K562 (cell line): ENCODE results near the gene LRP1B. TPM values are rescaled to one million over a fixed set of nuclear protein-coding genes. Genes with fewer than 3 reads are reported as not detected.

ENCODE experiments used
- ATAC-seq: fragments of 200-7000 bp; cut with Tn5 transposase; 3 replicates; pipeline ENCODE4 v1.9.1; 2020; ENCODE audit warnings: moderate library complexity
- BruUV-seq: library from RNA; stranded (reverse); fragments of 400-500 nt; replicated peaks from 2 replicates; lab custom pipeline; 2021; lab: Mats Ljungman, UMichigan
- CTCF ChIA-PET: fragments of 300-600 bp; formaldehyde crosslinking; extraction: SDS; loops from one replicate; lab custom pipeline; 2021; ENCODE audit warnings: low intra/inter-chr PET ratio; lab: Yijun Ruan, JAX
- POLR2A ChIA-PET: fragments of 300-600, 350-650 bp; sonication (Branson Sonifier 250); formaldehyde crosslinking; extraction: SDS; loops from one replicate; lab custom pipeline; 2021; ENCODE audit warnings: antibody characterized with exemption, inconsistent platforms; lab: Yijun Ruan, JAX
- DNase-seq, 4 experiments: peaks; one replicate each; pipeline versions ENCODE4 v3.0.0 to v3.0.0-alpha.2; 2011 to 2018; ENCODE audit warnings: low spot score in 3 of 4, mixed read lengths in 3 of 4; ENCODE audit errors: extremely low read depth in 1 of 4
- FAIRE-seq: peaks from 2 replicates; lab custom pipeline; 2011; peaks lifted over from hg19 to GRCh38; lab: Jason Lieb, UNC
- H2AFZ ChIP-seq: 2 replicates; pipeline ENCODE4 v1.6.0; 2011; ENCODE audit warnings: low read depth, low read length, control low read depth, inconsistent platforms
- H3K27ac ChIP-seq: fragments of 200-600 bp; 3 replicates; pipeline ENCODE4 v1.8.0; 2011; ENCODE audit warnings: low read depth, mild to moderate bottlenecking, control low read depth, inconsistent platforms, low read length, moderate library complexity, mixed read lengths; ENCODE audit errors: extremely low read depth
- H3K27me3 ChIP-seq, 2 experiments: fragments of 300-600 bp in 1 of 2; 2 replicates in 1 of 2; 3 replicates in 1 of 2; pipeline versions ENCODE4 v1.6.0 to v1.8.0; 2011; ENCODE audit warnings: inconsistent platforms in 2 of 2, low read length in 2 of 2, mild to moderate bottlenecking in 1 of 2, mixed read lengths in 1 of 2, moderate library complexity in 1 of 2; ENCODE audit not compliant: control insufficient read depth in 2 of 2, insufficient read depth in 2 of 2
- H3K36me3 ChIP-seq: fragments of 300-600 bp; 3 replicates; pipeline ENCODE4 v1.8.0; 2011; ENCODE audit warnings: mild to moderate bottlenecking, low read length, inconsistent platforms; ENCODE audit not compliant: control insufficient read depth, insufficient read depth
- H3K4me1 ChIP-seq, 2 experiments: fragments of 200-600 bp in 1 of 2; replicated peaks in 1 of 2; 2 replicates in 1 of 2; 3 replicates in 1 of 2; pipeline versions ENCODE4 v1.5.1 to v1.8.0; 2011; ENCODE audit warnings: inconsistent platforms in 2 of 2, low read length in 2 of 2, mild to moderate bottlenecking in 1 of 2, mixed read lengths in 1 of 2, moderate library complexity in 1 of 2; ENCODE audit not compliant: control insufficient read depth in 2 of 2, insufficient read depth in 2 of 2
- H3K4me2 ChIP-seq: 2 replicates; pipeline ENCODE4 v1.6.1; 2011; ENCODE audit warnings: low read length, control low read depth, inconsistent platforms, mixed read lengths; ENCODE audit not compliant: insufficient read depth
- H3K4me3 ChIP-seq: fragments of 200-600 bp; sonication (generic), shearing (Covaris generic); 2 replicates; pipeline ENCODE4 v1.5.1; 2016; ENCODE audit warnings: control low read depth, inconsistent platforms
- H3K79me2 ChIP-seq: fragments of 200-600 bp; 3 replicates; pipeline ENCODE4 v1.8.0; 2011; ENCODE audit warnings: low read length, inconsistent platforms; ENCODE audit not compliant: control insufficient read depth, insufficient read depth
- H3K9ac ChIP-seq, 2 experiments: 2 replicates each; pipeline versions ENCODE4 v1.6.0 to v1.6.1; 2011; ENCODE audit warnings: low read depth in 2 of 2, low read length in 2 of 2, control low read depth in 1 of 2, inconsistent platforms in 1 of 2, mild to moderate bottlenecking in 1 of 2, mixed read lengths in 1 of 2; ENCODE audit not compliant: insufficient read depth in 1 of 2
- H3K9me1 ChIP-seq: one replicate; pipeline ENCODE4 v1.6.0; 2011; ENCODE audit warnings: inconsistent platforms, mild to moderate bottlenecking, low read length, moderate library complexity; ENCODE audit not compliant: control insufficient read depth, insufficient read depth
- H3K9me3 ChIP-seq: replicated peaks from 2 replicates; pipeline ENCODE4 v1.5.1; 2011; ENCODE audit warnings: low read depth, low read length, inconsistent platforms; ENCODE audit not compliant: control insufficient read depth, insufficient read depth
- H4K20me1 ChIP-seq: replicated peaks from 2 replicates; pipeline ENCODE4 v1.6.1; 2011; ENCODE audit warnings: low read length, inconsistent platforms, mixed read lengths; ENCODE audit not compliant: control insufficient read depth, insufficient read depth
- CBX8 ChIP-seq: fragments of 200-600 bp; sonication (generic); IDR thresholded peaks from 2 replicates; pipeline ENCODE4 v1.6.1; 2012; ENCODE audit warnings: borderline replicate concordance, mixed run types, low read depth, mild to moderate bottlenecking, moderate library complexity, mixed read lengths, low read length, control low read depth, inconsistent platforms; ENCODE audit not compliant: poor library complexity, severe bottlenecking; ENCODE audit errors: extremely low read depth
- EP400 ChIP-seq: fragments of 450-650 bp; IDR thresholded peaks from 2 replicates; pipeline ENCODE4 v1.6.1; 2017; ENCODE audit warnings: antibody characterized with exemption, mild to moderate bottlenecking, moderate library complexity
- POLR2AphosphoS5 ChIP-seq: IDR thresholded peaks from 2 replicates; pipeline ENCODE4 v1.6.1; 2011; ENCODE audit warnings: mild to moderate bottlenecking, low read depth, low read length, moderate library complexity; ENCODE audit not compliant: control insufficient read depth, insufficient read depth
- SNIP1 ChIP-seq: fragments of 450-650 bp; IDR thresholded peaks from 2 replicates; pipeline ENCODE4 v1.7.1; 2017; ENCODE audit warnings: low read depth, mild to moderate bottlenecking
- WGBS: fragments of 100-300 bp; shearing (Covaris generic); methylation state at CpG from one replicate; pipeline ENCODE4 v1.1.6; 2016; ENCODE audit warnings: low coverage, mixed read lengths; ENCODE audit not compliant: insufficient coverage; ENCODE audit errors: missing lambda C conversion rate; 5-methylcytosine and 5-hydroxymethylcytosine counted together
- in situ Hi-C: fragments of 300-500 bp; cut with MboI; formaldehyde crosslinking; loops from 4 replicates; pipeline ENCODE4 v1.15.0; 2018; ENCODE audit warnings: inconsistent platforms, mixed read lengths
- intact Hi-C: fragments of 100-400 bp; cut with micrococcal nuclease; formaldehyde crosslinking; loops from 2 replicates; pipeline ENCODE4 v1.14.2; 2022
- polyA plus RNA-seq, 8 experiments: library from polyadenylated mRNA; depleted of rRNA in 4 of 8; stranded (reverse) in 5 of 8; unstranded in 3 of 8; fragments of >200 nt; fragmentation: Nextera tagmentation in 2 of 8; fragmentation: Illumina TruSeq in 1 of 8; extraction: Ambion mirVana in 2 of 8; extraction: Trizol in 1 of 8; gene quantifications; 2 replicates each; pipeline versions ENCODE4 v1.2.1 to v1.2.3, GENCODE V29; 2011 to 2014; ENCODE audit warnings: inconsistent platforms in 1 of 8, missing spikeins in 1 of 8
- total RNA-seq, 7 experiments: library from RNA; depleted of rRNA in 6 of 7; stranded (reverse); fragments of >200 nt in 6 of 7; fragmentation: Illumina TruSeq in 2 of 7; extraction: Trizol in 2 of 7; gene quantifications; 2 replicates each; pipeline versions ENCODE4 v1.2.1 to v1.2.3, GENCODE V29; 2011 to 2021; ENCODE audit warnings: low replicate concordance in 1 of 7
- TF ChIP-seq, protein P1 (sequence below): fragments of 450-650 bp; IDR thresholded peaks from 2 replicates; pipeline ENCODE4 v1.6.1; 2016; ENCODE audit warnings: mild to moderate bottlenecking, moderate library complexity
- TF ChIP-seq, protein P2 (sequence below): fragments of 150-350 bp; IDR thresholded peaks from 2 replicates; pipeline ENCODE4 v1.6.1; 2014; ENCODE audit warnings: low read depth, mild to moderate bottlenecking, low read length, borderline replicate concordance

The LRP1B gene
- total and polyA plus RNA-seq, 9 of the 15 experiments (the other 6 are each of a cell fraction or from before 2014, with no cell fraction given), result not detected

GRCh38 chr2:141437521-141437920, 693.3 kb downstream of the LRP1B start:
- intact Hi-C loops, result no loop called here
- no peak overlapping the region for H2AFZ ChIP-seq
- H3K9me3 ChIP-seq, result 0 out of 2 replicates have a peak, but pooled peaks cover 3% of the 10 kb centered on the region
- BruUV-seq, result no TSS peak
- WGBS, result 0% methylated on average over 1 of the region's 1 CpG
- POLR2A ChIA-PET, result no interaction called here
- no peaks in the 10 kb centered on the region for H4K20me1 ChIP-seq
- no peak overlapping the region for H3K27ac ChIP-seq
- H3K36me3 ChIP-seq, result no peaks in the 10 kb centered on the region
- no peaks in the 10 kb centered on the region for H3K9me1 ChIP-seq
- H3K27me3 ChIP-seq, result no peaks in the 10 kb centered on the region
- no peaks in the 10 kb centered on the region for H3K4me1 ChIP-seq
- H3K79me2 ChIP-seq, result no peaks in the 10 kb centered on the region
- DNase-seq, result no peak
- no peak for ATAC-seq
- FAIRE-seq, result no peak
- no peak overlapping the region for H3K4me3 ChIP-seq
- H3K4me2 ChIP-seq, result no peak overlapping the region
- in situ Hi-C loops, result no loop called here
- CTCF ChIA-PET, result no interaction called here
- no peak overlapping the region for H3K9ac ChIP-seq
- TF ChIP-seq, protein P1, sequence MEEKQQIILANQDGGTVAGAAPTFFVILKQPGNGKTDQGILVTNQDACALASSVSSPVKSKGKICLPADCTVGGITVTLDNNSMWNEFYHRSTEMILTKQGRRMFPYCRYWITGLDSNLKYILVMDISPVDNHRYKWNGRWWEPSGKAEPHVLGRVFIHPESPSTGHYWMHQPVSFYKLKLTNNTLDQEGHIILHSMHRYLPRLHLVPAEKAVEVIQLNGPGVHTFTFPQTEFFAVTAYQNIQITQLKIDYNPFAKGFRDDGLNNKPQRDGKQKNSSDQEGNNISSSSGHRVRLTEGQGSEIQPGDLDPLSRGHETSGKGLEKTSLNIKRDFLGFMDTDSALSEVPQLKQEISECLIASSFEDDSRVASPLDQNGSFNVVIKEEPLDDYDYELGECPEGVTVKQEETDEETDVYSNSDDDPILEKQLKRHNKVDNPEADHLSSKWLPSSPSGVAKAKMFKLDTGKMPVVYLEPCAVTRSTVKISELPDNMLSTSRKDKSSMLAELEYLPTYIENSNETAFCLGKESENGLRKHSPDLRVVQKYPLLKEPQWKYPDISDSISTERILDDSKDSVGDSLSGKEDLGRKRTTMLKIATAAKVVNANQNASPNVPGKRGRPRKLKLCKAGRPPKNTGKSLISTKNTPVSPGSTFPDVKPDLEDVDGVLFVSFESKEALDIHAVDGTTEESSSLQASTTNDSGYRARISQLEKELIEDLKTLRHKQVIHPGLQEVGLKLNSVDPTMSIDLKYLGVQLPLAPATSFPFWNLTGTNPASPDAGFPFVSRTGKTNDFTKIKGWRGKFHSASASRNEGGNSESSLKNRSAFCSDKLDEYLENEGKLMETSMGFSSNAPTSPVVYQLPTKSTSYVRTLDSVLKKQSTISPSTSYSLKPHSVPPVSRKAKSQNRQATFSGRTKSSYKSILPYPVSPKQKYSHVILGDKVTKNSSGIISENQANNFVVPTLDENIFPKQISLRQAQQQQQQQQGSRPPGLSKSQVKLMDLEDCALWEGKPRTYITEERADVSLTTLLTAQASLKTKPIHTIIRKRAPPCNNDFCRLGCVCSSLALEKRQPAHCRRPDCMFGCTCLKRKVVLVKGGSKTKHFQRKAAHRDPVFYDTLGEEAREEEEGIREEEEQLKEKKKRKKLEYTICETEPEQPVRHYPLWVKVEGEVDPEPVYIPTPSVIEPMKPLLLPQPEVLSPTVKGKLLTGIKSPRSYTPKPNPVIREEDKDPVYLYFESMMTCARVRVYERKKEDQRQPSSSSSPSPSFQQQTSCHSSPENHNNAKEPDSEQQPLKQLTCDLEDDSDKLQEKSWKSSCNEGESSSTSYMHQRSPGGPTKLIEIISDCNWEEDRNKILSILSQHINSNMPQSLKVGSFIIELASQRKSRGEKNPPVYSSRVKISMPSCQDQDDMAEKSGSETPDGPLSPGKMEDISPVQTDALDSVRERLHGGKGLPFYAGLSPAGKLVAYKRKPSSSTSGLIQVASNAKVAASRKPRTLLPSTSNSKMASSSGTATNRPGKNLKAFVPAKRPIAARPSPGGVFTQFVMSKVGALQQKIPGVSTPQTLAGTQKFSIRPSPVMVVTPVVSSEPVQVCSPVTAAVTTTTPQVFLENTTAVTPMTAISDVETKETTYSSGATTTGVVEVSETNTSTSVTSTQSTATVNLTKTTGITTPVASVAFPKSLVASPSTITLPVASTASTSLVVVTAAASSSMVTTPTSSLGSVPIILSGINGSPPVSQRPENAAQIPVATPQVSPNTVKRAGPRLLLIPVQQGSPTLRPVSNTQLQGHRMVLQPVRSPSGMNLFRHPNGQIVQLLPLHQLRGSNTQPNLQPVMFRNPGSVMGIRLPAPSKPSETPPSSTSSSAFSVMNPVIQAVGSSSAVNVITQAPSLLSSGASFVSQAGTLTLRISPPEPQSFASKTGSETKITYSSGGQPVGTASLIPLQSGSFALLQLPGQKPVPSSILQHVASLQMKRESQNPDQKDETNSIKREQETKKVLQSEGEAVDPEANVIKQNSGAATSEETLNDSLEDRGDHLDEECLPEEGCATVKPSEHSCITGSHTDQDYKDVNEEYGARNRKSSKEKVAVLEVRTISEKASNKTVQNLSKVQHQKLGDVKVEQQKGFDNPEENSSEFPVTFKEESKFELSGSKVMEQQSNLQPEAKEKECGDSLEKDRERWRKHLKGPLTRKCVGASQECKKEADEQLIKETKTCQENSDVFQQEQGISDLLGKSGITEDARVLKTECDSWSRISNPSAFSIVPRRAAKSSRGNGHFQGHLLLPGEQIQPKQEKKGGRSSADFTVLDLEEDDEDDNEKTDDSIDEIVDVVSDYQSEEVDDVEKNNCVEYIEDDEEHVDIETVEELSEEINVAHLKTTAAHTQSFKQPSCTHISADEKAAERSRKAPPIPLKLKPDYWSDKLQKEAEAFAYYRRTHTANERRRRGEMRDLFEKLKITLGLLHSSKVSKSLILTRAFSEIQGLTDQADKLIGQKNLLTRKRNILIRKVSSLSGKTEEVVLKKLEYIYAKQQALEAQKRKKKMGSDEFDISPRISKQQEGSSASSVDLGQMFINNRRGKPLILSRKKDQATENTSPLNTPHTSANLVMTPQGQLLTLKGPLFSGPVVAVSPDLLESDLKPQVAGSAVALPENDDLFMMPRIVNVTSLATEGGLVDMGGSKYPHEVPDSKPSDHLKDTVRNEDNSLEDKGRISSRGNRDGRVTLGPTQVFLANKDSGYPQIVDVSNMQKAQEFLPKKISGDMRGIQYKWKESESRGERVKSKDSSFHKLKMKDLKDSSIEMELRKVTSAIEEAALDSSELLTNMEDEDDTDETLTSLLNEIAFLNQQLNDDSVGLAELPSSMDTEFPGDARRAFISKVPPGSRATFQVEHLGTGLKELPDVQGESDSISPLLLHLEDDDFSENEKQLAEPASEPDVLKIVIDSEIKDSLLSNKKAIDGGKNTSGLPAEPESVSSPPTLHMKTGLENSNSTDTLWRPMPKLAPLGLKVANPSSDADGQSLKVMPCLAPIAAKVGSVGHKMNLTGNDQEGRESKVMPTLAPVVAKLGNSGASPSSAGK, result no peak
- TF ChIP-seq EP400 (no peak), SNIP1 (no peak), POLR2AphosphoS5 (no peak), CBX8 (no peak)
- TF ChIP-seq, protein P2, sequence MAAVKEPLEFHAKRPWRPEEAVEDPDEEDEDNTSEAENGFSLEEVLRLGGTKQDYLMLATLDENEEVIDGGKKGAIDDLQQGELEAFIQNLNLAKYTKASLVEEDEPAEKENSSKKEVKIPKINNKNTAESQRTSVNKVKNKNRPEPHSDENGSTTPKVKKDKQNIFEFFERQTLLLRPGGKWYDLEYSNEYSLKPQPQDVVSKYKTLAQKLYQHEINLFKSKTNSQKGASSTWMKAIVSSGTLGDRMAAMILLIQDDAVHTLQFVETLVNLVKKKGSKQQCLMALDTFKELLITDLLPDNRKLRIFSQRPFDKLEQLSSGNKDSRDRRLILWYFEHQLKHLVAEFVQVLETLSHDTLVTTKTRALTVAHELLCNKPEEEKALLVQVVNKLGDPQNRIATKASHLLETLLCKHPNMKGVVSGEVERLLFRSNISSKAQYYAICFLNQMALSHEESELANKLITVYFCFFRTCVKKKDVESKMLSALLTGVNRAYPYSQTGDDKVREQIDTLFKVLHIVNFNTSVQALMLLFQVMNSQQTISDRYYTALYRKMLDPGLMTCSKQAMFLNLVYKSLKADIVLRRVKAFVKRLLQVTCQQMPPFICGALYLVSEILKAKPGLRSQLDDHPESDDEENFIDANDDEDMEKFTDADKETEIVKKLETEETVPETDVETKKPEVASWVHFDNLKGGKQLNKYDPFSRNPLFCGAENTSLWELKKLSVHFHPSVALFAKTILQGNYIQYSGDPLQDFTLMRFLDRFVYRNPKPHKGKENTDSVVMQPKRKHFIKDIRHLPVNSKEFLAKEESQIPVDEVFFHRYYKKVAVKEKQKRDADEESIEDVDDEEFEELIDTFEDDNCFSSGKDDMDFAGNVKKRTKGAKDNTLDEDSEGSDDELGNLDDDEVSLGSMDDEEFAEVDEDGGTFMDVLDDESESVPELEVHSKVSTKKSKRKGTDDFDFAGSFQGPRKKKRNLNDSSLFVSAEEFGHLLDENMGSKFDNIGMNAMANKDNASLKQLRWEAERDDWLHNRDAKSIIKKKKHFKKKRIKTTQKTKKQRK, result no peak
